Subcutaneous preadipocyte (primary cell): ENCODE measurements around the gene LHFPL5. TPM values are rescaled to one million over a fixed set of nuclear protein-coding genes. Genes with fewer than 3 reads are reported as not detected.

Experiments
- total RNA-seq: library from RNA; depleted of rRNA; stranded (reverse); fragments of >200 nt; gene quantifications from 2 replicates; pipeline ENCODE4 v1.2.3, GENCODE V29; 2012

The LHFPL5 gene
- total RNA-seq, result not detected in 2 replicates

GRCh38 chr6:35804996-35805736 is at the start of gene LHFPL5:
Gene LHFPL5, plus strand, starts transcription at chr6:35805352. Its CDS starts 319 bp downstream, at chr6:35805671.

GRCh38 chr6:35776364-35777215 is 28.6 kb upstream of the LHFPL5 start, which contains the start of gene CLPSL2:
Gene CLPSL2, plus strand, starts transcription at chr6:35776598. Its CDS starts 21 bp downstream, at chr6:35776619.

GRCh38 chr6:35780719-35781118 is 24.4 kb upstream of the LHFPL5 start, which contains the start of gene CLPSL1:
Gene CLPSL1, plus strand, starts transcription at chr6:35781019. Its CDS starts 92 bp downstream, at chr6:35781111.

Other genes with a start within 250 kb of the LHFPL5 start
- 44.0 and 48.1 TPM in 2 replicates for gene FKBP5, start 116.4 kb upstream of the LHFPL5 start, total RNA-seq
- gene ARMC12, start 68.3 kb upstream of the LHFPL5 start, total RNA-seq, result 0.20 TPM in 1 of 2 replicates, not detected in the other
- gene CLPSL2, start 28.8 kb upstream of the LHFPL5 start, total RNA-seq, result not detected in 2 replicates
- gene CLPSL1, start 24.3 kb upstream of the LHFPL5 start, total RNA-seq, result not detected in 2 replicates
- not detected in 2 replicates for gene CLPS, start 8.0 kb upstream of the LHFPL5 start, total RNA-seq
- gene SRPK1, start 115.7 kb downstream of the LHFPL5 start, total RNA-seq, result 55.1 and 77.4 TPM in 2 replicates
- gene SLC26A8, start 219.3 kb downstream of the LHFPL5 start, total RNA-seq, result under 0.01 TPM in 1 of 2 replicates, not detected in the other
- gene MAPK14, start 222.5 kb downstream of the LHFPL5 start, total RNA-seq, result 59.9 and 71.0 TPM in 2 replicates